AML-193 (cell line): ENCODE measurements around the gene IP6K1.
"Not testable (repeated sequence)": the region's sequence is repeated elsewhere in the genome, so short reads cannot be mapped to it uniquely, and the experiment has no call there.

Source experiments
- DNase-seq, 2 experiments: peaks; one replicate each; lab custom pipeline; 2025; lab: John Stamatoyannopoulos, UW

IP6K1 gene

GRCh38 chr3:49688338-49689045 is 97.8 kb downstream of the IP6K1 start:
- DNase-seq: not testable (repeated sequence)

- DNase-seq: not testable (repeated sequence)
Measured at GRCh38 chr3:49687424-49687795, 98.9 kb downstream of the IP6K1 start.

GRCh38 chr3:49686769-49687423 is 99.4 kb downstream of the IP6K1 start:
- not testable (repeated sequence) for DNase-seq

- DNase-seq: not testable (repeated sequence)
Measured at GRCh38 chr3:49686346-49686745, 100.0 kb downstream of the IP6K1 start.

GRCh38 chr3:49685846-49686245 is 100.5 kb downstream of the IP6K1 start:
- DNase-seq: not testable (repeated sequence)

GRCh38 chr3:49685103-49685502 is 101.2 kb downstream of the IP6K1 start:
- not testable (repeated sequence) for DNase-seq

GRCh38 chr3:49684453-49684852 is 101.9 kb downstream of the IP6K1 start:
- not testable (repeated sequence) for DNase-seq

- no peak for DNase-seq
Measured at GRCh38 chr3:49683162-49683561, 103.2 kb downstream of the IP6K1 start.

GRCh38 chr3:49681543-49681942 is 104.8 kb downstream of the IP6K1 start:
- DNase-seq: no peak

- no peak for DNase-seq
Measured at GRCh38 chr3:49681232-49681522, 105.2 kb downstream of the IP6K1 start.

- no peak for DNase-seq
Measured at GRCh38 chr3:49680493-49681231, 105.7 kb downstream of the IP6K1 start.

GRCh38 chr3:49675912-49676311 is 110.4 kb downstream of the IP6K1 start:
- no peak for DNase-seq

GRCh38 chr3:49674497-49674983 is 111.8 kb downstream of the IP6K1 start:
- DNase-seq: no peak
